AML-193 (cell line): ENCODE measurements around the gene EPB41L2.

ENCODE experiments used
- DNase-seq, 2 experiments: peaks; one replicate each; lab custom pipeline; 2025; lab: John Stamatoyannopoulos, UW

EPB41L2 gene

DNA sequence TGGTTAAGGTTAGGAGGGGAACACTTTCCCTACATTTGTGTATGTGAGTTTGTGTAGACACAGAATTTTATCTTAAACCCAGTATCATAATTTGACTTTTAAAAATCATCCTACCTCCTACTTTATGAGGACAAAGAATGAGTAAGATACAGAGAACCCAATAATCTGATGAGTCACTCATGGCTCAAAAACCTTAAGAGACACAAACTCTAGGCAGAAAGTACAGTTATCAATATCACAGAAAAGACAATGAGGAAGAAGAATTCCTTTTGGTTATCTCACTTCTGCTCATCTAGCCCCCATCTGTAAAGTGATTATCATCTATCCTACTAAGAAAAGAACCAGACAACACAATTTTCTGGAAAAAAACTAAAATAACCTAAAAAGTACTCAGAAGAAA lies 87.7 kb downstream of the EPB41L2 start:
- DNase-seq = no peak

DNA sequence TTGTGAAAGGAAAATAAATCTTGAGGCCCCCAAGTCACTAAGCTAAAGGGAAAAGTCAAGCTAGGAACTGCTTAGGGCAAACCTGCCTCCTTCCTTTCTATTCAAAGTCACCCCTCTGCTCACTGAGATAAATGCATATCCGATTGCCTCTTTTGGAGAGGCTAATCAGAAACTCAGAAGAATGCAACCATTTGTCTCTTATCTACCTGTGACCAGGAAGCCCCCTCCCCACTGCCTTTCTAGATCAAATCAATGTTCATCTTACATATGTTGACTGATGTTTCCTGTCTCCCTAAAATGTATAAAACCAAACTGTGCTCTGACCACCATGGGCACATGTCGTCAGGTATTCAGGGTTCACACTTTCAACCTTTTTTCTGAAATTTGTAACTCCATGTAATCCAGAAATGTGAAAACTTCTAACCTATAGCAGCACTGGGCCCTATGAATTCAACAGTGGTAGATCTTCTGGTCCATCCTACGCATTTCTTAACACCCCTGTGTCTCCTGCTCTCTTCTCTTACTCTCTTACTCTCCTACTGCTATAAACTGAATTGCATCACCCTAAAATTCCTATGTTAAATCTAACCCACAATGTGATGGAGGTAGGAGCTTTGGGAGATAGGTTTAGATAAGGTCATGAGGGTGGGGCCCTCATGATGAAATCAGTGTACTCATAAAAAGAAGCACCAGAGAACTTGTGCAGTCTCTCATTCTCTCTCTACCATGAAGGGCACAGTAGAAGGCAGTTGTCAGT lies 89.3 kb downstream of the EPB41L2 start:
- DNase-seq = no peak

DNA sequence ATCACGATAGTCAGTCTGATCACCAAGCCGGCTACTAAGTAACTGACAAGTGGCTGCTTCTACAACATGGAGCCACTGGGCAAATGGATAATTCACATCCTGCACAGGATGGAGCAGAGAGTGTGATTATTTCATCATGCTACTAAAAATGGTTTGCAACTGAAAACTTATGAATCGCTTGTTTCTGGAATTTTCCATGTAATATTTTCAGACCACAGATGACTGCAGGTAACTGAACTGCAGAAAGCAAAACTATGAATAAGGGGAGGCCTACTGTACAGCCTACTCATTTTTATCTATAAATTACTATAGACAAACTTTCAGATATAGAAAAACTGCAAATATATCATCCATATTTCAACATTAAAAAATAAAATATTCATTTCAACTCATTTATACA lies 91.5 kb downstream of the EPB41L2 start:
- DNase-seq = no peak

DNA sequence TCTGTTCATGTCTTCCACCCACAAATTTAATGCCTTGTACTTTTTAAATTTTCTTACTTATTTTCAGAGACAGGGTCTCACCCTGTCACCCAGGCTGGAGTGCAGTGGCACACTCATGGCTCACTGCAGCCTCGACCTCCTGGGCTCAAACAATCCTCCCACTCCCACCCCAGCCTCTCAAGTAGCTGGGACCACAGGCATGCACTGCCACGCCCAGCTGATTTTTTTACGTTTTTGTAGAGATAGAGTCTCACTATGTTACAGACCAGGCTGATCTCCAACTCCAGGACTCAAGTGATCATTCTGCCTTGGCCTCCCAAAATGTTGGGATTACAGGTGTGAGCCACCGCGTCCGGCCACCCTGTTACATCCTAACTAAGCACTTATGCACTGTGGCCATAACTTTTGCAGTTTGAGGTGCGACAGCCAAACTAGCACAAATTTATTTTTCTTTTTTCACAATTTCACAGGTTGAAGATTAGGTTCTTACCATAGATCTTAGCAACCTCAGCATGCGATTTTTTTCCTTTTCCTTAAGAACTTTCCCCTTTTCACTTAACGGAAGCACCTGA lies 92.1 kb downstream of the EPB41L2 start:
- no peak for DNase-seq

DNA sequence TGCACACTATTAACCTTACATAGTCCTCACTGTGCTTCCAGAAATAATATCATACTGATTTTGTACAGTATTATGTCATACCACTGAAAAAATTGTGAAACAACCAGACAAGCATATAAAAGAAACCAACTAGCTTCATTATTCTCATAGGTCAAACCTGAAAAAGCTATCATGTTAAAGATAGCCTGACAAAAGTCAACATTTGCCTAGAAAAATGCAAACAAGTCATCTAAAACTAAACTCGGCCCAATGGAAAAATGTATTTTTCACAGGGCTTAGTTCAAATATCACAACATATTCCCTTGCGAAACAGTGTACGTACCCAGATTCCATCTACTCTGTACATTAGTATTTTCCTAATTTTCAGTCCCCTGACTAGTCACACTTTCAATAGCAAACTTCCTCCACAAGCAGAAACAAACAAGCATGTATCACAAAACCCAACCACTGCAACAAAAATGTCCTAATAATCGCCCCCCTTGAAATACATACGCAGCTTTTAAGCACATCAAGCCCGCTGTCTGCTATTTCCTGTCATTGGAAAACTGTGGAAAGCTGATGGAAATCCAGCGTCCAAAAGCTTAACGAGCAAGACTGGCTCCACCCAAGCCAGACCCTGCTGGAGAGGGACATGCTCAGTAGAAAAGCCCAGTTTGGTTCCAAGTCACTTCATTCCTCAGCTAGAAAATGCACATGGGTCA lies 93.1 kb downstream of the EPB41L2 start:
- DNase-seq = no peak

DNA sequence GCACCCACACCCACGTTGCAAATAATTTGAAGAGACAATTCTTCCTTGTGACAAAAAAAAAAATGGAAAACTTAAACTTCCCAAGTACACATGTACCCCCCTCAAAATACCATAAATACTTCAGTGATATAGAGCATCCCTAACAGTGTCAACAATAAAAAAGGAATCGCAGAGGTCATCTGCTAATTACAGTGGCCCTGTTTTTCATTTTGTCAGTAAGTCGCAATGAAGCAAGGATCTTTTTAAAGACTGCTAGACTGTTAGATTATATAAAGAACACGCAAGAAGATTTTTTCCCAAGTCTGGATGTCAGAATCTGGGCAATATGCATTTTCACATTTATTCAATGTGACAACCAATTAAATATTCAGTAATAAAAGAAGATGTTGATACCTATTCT lies 93.9 kb downstream of the EPB41L2 start:
- no peak for DNase-seq

DNA sequence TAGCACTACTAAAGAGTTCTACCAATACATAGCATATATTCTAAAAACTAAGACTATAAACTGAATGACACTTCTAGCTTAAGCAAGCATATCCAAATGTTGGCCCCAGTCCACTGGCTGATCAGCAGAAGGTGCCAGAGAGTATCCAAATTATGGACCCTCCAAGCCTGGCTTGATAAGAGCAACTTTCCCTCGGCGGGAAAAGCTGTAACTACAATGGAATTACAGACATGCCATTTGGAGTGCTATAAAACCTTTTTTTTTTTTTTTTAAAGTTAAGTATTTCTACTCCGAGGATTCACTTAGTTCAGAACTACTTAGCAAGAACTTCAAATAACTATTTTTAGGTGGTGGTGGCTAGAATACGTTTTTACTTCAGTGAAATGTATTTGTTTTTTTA lies 94.6 kb downstream of the EPB41L2 start:
- DNase-seq = no peak

DNA sequence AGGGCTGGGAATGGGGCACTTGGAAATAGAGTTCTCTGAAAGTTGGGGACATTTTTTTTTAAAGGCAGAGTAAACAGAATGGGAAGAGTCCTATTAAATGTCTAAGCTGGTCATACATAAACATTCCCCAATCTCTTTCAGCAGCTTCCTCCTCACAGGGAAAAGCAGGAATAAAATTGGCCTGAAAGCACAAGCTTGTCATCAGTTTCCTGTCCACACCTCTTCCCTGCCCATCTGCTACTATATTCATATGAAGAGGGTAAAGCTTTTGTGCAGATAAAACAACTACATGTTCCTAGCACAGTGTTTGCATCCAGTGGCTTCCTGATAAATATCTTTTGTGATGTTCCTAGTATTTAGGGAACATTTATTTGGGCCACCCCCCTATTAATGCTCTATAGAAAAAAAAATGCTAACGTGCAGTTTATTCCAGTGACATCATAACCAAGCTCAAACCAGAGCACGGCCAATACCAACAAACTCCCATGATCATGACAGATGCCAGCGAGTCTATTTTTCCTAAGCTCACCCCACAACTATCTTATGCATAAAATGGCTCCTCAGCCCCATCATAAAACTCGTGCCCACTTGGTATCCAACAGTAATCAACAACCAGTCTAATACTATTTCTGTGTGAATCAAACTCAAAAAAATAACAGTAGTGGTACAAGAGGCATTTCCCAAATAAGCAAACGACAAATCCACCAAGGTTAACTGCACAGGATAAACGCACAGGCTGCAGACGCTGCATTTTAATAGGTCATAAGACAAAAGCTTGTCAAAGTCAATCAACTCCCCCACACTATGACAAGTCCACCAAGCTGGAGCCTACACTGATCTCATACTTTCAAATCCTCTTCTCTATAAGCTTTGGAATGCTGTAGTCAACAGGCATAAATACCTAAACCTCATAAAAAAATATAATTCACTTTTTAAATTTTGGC lies 95.3 kb downstream of the EPB41L2 start:
- no peak for DNase-seq

DNA sequence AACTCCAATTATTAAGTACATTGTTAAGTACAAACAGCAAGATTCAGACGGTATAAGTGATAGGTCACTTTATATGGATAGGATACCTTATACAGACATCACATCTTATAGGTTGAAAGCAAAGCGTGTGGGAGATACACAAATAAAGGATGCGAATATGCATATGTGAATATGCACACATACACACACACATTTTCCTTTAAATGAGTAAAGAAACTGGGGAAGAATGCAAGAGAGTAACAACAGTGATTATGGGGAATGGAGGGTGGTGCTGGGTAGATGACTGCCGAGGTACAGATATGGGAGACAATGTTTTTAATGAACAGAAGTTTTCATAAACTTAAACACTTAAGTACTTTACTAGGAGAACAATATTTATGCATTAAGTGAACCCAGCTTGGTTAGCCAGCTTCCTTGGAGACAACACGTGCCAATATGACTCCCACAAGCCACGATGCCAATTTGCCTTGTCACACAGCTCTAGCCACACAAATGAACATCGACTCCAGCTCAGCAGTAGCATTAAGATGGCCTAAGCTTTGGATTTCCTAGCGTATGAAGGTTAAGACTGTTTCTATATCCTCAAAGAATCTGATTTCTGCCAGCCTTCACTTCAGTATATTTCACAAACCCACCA lies 96.6 kb downstream of the EPB41L2 start:
- no peak for DNase-seq

DNA sequence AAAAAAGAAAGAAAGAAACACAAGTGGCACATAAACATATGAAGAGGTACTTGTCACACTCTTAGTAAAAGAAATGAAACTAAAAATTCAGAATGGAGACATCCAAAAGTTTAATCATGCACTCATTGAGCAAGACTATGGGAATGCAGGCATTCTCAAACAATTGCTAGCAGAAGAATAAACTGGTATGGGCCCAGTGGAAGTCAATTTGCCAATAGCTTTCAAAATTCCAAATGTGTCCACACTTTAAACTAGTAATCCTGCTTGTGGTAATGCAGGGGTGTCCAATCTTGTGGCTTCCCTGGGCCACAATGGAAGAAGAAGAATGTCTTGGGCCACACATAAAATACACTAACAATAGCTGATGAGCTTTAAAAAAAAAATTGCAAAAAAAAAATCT lies 97.4 kb downstream of the EPB41L2 start:
- no peak for DNase-seq

DNA sequence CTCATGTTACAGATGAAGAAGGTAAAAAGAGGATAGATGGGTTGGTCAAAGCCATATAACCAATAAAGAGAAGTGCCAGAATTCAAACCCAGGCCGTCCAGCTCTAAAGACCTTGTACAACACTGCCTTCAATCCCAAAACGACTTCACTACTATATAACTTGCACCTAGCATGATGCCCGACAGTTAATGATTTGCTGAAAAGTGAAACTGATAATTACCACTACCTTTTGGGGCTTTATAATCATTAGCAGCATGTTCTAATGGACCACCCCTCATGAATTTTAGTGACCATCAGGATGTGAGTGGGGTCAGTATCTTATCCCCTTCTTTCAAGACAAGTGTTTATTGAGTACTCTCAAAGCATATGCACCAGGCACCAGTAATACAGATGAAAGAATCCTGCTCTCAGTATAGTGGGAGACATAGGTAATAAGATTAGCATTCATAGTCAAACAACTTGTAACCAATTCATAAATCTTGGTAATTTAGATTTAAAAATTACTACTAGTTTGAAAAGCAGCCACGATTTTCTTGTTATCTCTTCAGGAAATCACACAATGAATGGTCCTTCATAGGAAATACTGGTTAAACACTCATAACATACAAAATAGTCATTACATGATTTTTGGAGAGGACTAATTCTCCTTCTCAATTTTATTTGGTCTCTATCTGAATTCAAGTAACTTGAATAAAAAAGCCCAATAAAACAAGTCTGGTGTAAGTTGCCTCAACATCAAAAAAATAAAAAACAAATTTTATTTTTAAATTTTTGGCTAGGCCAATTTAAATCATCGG lies 98.0 kb downstream of the EPB41L2 start:
- no peak for DNase-seq

DNA sequence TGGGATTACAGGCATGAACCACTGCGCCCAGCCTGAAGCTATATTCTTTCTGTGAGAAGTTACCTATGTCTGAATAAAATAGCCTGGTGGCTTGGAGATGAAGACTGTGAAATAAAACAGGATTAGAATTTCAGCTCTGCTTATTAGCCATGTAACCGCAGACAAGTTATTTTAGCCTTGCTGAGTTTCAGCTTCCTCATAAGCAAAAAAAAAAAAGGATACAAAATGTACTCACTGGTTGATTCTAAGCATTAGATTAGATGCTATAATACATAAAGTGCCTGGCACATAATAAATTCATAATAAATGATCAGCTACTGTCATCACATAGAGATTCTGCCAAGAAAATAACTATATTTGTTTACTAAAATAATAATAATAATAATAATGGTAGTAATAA lies 98.8 kb downstream of the EPB41L2 start:
- DNase-seq = no peak

DNA sequence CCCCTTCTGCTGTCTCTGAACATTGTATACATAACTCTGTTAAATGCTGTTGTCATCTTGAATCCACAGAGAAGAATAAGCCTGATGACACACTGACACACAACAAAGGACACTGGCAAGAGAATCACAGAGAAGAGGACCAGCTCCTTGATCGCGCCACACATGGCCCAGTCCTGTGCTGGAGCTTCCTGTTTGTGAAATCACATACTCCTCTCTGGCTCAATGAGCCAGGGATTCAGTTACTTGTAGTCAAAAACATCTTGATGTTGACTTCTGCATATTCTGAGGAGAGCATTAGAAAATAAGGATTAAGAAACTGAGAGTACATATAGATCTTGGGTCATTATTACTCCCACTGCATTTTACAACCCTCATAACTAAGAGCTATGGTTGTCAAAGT lies 100.1 kb downstream of the EPB41L2 start:
- peak in 1 of 2 experiments; percentile 26 for DNase-seq

DNA sequence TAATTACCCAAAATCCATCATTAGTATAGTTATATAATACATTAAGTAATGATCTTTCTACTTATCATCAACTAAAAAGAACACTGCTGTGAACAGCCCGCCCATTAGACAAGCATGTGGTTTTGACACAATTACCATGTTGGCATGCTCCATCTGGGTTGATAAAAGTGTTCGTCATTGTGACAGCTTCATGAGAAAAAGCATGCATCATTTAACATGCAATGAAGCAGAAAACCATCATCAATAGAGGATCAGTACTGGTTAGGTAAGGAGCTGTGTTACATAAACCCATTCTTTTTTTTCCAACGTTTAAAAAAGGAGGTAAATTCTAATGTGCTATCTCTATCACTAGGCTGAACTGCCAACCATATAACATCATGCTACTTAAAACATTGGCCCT lies 101.9 kb downstream of the EPB41L2 start:
- DNase-seq = no peak

DNA sequence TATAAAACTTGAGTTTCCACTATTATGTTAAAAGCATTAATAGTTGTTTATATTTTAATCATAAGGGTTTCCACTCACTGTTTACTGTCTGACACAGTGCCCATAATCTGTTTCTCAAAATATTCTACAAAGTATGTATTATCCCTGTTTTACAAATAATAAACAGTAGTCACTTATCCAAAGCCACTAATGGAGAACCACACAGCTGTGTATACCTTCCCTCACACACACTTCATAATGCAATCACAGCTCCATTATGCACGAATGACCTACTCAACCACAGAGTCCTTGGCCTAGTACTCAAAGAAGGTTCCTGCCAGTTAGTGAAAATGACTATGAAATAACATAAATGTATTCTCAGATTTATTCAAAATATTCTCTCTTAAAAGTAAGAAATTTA lies 103.1 kb downstream of the EPB41L2 start:
- no peak for DNase-seq

DNA sequence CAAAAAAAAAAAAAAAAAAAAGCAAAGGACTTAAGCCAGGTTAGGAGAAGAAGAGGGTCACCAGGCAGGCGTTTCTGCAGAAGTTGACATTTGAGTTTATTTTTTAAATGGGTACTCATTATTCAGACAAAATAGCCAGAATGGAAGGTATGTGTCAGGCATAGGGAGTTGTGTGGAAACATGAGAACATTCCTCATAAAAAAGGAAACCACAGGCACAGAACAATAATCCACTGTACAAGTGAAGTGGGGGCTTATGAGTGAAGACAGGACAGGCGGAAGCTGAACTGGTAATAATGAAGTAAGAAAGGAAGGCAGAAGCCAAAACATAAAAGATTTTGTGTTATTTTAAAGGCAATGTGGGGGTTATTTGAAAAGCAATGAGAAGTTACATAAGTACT lies 104.6 kb downstream of the EPB41L2 start:
- DNase-seq = no peak

DNA sequence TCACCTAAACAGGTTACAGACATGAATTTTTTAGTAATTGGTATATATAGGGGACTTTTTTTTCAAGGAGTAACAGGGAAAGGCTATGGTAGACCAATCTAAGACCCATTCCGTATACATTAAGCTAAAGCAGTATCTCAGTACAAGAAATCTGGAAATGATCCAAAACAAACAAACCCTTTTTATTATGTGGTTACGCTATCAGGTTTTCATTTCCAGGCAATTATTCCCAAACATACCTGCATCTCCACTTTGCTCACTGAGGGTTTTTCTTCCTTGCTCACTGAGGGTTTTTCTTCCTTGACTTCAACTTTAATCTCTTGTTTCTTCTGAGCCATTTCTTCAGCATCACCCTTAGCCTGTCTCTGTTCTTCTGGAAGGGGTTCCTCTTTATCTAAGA lies 107.3 kb downstream of the EPB41L2 start:
- DNase-seq = no peak

DNA sequence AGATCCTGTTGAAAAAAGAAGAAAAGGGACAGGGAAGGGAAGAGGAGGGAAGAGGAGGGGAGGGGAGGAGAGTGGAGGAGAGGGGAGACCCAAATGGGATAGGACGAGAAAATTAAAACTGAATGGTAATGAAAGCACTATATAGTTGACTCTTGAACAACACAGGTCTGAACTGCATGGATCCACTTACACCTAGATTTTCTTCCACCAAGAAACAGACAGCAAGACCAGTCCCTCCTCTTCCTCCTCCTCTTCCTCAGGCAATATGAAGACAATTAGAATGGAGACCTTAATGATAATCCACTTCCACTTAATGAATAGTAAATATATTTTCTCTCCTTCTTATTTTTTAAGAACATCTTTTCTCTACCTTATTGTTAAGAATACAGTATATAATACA lies 113.5 kb downstream of the EPB41L2 start:
- DNase-seq = no peak

DNA sequence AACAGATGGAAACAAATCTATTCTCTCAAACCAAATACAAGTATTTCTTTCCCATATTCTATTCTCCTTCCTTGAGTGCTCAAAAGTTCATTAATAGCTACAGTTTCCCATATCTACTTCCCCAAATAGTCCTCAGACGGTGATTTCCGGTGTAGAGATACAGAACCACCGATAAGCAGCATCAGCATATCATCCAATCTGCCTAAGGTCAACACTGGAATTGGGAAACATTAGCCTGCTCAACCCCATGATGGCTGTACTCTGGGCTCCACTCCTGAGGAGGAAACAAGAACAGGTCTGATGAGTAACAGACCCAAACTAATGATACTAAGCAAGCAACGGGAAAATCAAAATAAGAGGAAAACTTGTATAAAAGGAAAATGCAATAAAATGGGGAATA lies 115.6 kb downstream of the EPB41L2 start:
- no peak for DNase-seq

DNA sequence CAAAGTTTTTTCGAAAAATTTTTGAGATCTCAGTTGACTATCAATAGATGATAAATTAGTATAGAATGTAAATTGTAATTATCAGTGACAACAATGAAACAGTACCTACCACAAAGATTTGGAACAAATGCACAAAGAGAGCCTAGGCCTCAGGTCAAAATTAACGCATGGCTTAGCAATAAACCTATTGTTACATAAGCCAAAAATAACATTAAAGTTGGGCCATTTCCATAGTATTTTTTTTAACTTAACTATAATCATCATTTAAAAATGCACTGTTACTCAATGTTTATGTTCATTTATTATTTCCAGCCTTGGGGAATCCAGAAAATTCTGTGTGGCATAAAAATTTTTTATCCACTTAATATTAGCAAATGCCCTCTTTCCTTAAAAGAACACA lies 117.0 kb downstream of the EPB41L2 start:
- no peak for DNase-seq

DNA sequence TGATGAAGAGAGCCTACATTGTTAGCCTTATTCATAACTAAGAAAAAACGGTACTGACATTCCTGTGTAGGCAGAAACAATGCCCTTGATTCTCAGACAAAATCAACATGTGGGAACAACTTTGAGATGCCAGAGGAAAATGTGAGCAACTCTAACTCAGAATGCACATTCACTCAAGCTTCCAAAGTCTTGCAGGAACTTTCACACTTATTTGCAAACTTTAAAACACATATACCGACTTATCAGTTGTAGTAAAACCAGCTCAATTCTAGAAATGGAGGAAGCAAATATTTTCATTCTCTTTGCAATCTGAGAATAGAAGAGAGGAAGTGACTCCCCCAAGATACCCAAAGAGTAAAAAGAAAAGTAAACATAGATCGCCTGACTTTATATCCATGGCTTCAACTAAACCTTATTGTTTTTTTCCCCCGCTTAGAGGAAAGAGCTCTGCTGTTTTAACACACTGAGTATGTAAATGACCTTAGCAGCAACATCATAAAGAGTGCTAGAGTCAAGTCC lies 117.6 kb downstream of the EPB41L2 start:
- DNase-seq = no peak
